HG03025 (cell line): ENCODE measurements around the gene PLXNA3.

Experiments used
- ATAC-seq: cut with Tn5 transposase; IDR thresholded peaks from one replicate; pipeline ENCODE4 v1.9.1; 2021; ENCODE audit warnings: mild to moderate bottlenecking, moderate library complexity; ENCODE audit not compliant: unreplicated experiment, low FRiP score

The PLXNA3 gene

DNA sequence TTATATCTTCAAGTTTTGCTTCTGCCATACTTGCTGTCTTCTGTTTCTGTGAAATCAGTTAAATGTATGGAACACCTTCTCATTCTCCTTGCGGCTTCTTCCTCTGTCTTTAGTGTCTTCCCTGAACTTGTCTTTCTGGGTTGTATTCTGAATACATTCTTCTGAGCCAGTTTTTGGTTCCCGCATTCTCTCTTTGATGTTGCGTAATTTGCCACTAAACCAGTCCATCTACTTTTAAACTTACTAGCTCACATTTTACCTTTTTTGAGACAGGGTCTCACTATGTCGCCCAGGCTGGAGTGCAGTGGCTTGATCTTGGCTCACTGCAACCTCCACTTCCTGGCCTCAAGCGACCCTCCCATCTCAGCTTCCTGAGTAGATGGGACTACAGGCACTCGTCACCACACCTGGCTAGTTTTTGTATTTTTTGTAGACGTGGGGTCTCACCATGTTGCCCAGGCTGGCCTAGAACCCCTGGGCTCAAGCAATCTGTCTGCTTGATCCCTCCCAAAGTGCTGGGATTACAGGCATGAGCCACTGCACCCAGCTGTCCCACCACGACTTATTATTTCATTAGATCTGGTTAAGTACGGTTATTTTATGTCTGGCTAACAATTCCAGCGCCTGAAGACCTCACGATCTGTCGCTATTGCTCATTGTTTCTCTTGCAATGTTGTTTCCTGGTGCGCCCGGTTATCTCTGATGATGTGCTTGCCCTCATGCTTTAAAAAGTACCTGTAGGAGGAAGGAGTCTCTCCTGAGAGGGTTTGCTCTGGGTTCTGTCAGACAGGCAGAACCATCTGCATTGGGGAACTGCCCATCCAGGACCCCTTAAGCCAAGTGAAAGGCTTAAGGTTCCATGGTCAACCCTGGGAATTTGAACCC, 67.8 kb downstream of the PLXNA3 start:
- ATAC-seq = no peak

DNA sequence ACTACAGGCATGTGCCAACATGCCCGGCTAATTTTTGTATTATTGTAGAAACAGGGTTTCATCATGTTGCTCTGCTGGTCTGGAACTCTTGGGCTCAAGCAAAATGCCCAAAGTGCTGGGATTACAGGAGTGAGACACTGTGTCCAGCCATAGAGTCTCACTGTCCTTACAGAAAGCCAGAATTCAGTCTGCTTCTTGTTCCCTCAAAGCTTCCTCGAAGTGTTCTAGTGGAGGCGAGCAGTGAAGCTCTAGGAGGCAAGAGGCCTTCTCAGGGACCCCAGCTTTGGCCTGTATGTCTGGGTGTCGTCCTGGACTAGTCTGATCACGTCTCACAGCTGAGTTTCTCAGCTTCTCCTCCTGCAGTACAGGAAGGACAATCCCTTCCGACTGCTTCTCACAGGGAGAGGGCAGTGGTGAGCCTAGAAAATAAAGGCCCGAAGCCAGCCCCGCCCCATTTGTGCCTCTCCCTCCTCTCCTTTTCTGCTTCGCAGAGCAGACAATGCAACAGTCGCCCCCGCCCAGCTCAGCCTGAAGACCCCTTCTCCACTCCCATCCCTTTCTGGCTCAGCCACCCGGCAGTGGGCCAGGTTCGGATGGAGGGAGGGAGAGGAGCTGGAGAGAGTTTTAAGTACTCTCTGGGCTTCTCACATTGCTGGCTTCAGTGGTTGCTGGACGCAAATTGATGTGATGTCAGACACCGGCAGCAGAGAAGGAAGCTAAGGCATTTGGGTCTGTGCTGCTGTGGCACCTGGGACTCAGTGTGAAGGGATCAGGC, 69.0 kb downstream of the PLXNA3 start:
- ATAC-seq = no peak
